Eye (tissue), 1 donor: Measurements from ENCODE around the gene MPRIP.
"Not testable (repeated sequence)": the region's sequence is repeated elsewhere in the genome, so short reads cannot be mapped to it uniquely, and the experiment has no call there.

ENCODE experiments used
- DNase-seq: peaks from one replicate; pipeline ENCODE4 v3.0.0-alpha.2; 2015

The MPRIP gene

GRCh38 chr17:17172001-17172939 is 130.0 kb downstream of the MPRIP start:
- peak; percentile 26 for DNase-seq

- no peak for DNase-seq
These were observed 130.7 kb downstream of the MPRIP start for GRCh38 chr17:17172990-17173389.

GRCh38 chr17:17173921-17174320 is 131.7 kb downstream of the MPRIP start:
- no peak for DNase-seq

GRCh38 chr17:17175340-17175739 is 133.1 kb downstream of the MPRIP start:
- DNase-seq: no peak

GRCh38 chr17:17175917-17176316 is 133.7 kb downstream of the MPRIP start:
- no peak for DNase-seq

- DNase-seq: no peak
These were observed 134.1 kb downstream of the MPRIP start for GRCh38 chr17:17176341-17176740.

GRCh38 chr17:17177176-17177575 is 134.9 kb downstream of the MPRIP start:
- DNase-seq: no peak

- DNase-seq: no peak
These were observed 137.1 kb downstream of the MPRIP start for GRCh38 chr17:17179371-17179827.

GRCh38 chr17:17180141-17180603 is 137.9 kb downstream of the MPRIP start:
- DNase-seq: no peak

GRCh38 chr17:17180741-17181525 is 138.7 kb downstream of the MPRIP start:
- DNase-seq: peak; percentile 51

- DNase-seq: no peak
These were observed 139.7 kb downstream of the MPRIP start for GRCh38 chr17:17181666-17182597.

- no peak for DNase-seq
These were observed 140.4 kb downstream of the MPRIP start for GRCh38 chr17:17182598-17183136.

- no peak for DNase-seq
These were observed 141.5 kb downstream of the MPRIP start for GRCh38 chr17:17183744-17184143.

GRCh38 chr17:17184985-17185757 is 142.9 kb downstream of the MPRIP start:
- not testable (repeated sequence) for DNase-seq

GRCh38 chr17:17186051-17186450 is 143.8 kb downstream of the MPRIP start:
- no peak for DNase-seq

- no peak for DNase-seq
These were observed 144.6 kb downstream of the MPRIP start for GRCh38 chr17:17186551-17187505.

GRCh38 chr17:17188586-17188985 is 146.3 kb downstream of the MPRIP start:
- no peak for DNase-seq

GRCh38 chr17:17189559-17189958 is 147.3 kb downstream of the MPRIP start:
- DNase-seq: no peak

- no peak for DNase-seq
These were observed 147.9 kb downstream of the MPRIP start for GRCh38 chr17:17190188-17190587.

GRCh38 chr17:17191346-17191792 is 149.1 kb downstream of the MPRIP start:
- no peak for DNase-seq
